ENCODE measurements around the gene NFIB.

- TF ChIP-seq CTCF (conservative IDR thresholded peaks at IDR 0.05 in 1 of 2, IDR thresholded peaks at IDR 0.05 in 1 of 2; ENCODE audit: extremely low read depth in 1 of 2, insufficient read depth in 1 of 2, low read depth in 1 of 2, low read length in 2 of 2), result peak in 1 of 2 donors; percentile 7
- no peak for TF ChIP-seq EZH2 (IDR thresholded peaks at IDR 0.05; ENCODE audit: borderline replicate concordance, low read length)
Observed at GRCh38 chr9:14306672-14307660, 7.0 kb downstream of the NFIB start.

All from mammary epithelial cell (primary cell).